Jurkat, Clone E6-1 (cell line): ENCODE results near the gene PRR14.
"Not testable (repeated sequence)": the region's sequence is repeated elsewhere in the genome, so short reads cannot be mapped to it uniquely, and the experiment has no call there.

Experiments used
- DNase-seq: peaks from one replicate; pipeline ENCODE4 v3.0.0-alpha.2; 2011; ENCODE audit warnings: low read depth, low spot score
- H3K4me3 ChIP-seq: 2 replicates; pipeline ENCODE4 v1.5.1; 2011; ENCODE audit warnings: mild to moderate bottlenecking, low read length, control low read depth, moderate library complexity

PRR14 gene

GRCh38 chr16:30669903-30670824 lies 19.4 kb downstream of the PRR14 start:
- no peak overlapping the region for H3K4me3 ChIP-seq
- DNase-seq: no peak

GRCh38 chr16:30675143-30675542 lies 24.4 kb downstream of the PRR14 start:
- no peak overlapping the region for H3K4me3 ChIP-seq
- no peak for DNase-seq

GRCh38 chr16:30677931-30678585 lies 27.3 kb downstream of the PRR14 start:
- no peak overlapping the region for H3K4me3 ChIP-seq
- DNase-seq: no peak

- H3K4me3 ChIP-seq: no peak overlapping the region
Observed at GRCh38 chr16:30678586-30678970, 27.8 kb downstream of the PRR14 start.

DNA sequence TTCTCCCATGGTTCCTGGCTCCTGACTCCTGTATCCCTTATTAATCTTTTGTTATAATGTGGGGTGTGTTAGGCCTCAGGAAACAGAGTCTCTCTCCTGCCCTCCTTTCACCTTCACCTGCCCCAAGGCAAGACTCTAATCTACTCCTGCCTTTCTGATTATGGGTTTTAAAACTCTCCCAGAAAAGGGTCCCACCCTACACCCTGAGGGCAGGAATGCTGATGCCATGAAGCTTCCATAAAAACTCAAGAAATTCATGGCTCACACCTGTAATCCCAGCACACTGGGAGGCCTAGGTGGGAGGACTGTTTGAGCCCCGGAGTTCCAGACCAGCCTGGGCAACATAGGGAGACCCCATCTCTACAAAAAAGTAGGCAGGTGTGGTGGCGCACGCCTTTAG lies 29.6 kb downstream of the PRR14 start:
- no peak overlapping the region for H3K4me3 ChIP-seq
- DNase-seq: no peak

More at GRCh38 chr16:30678586-30678970, 27.8 kb downstream of the PRR14 start:
- no peak for DNase-seq

- H3K4me3 ChIP-seq: no peak overlapping the region
- no peak for DNase-seq
Observed at GRCh38 chr16:30688701-30689100, 37.9 kb downstream of the PRR14 start.

DNA sequence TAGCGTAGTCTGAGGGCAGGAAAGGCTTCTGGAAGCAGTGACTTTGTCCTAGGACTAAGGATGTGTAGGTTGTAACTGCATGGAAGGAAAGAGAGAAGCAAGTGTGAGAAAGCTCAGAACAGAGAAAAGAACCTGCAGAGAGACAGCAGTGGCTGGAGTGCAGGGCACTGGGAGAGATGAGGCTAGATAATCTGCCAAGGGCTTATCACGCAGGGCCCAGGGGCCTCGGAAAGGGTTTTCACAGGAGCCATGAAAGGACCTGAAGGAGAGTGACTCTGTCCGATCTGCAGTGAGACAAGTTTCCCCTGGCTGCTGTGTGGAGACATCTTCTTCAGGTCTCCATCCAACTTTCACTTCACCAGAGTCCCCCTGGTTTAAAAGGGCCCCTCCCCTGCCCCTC lies 41.1 kb downstream of the PRR14 start:
- no peak for DNase-seq
- no peak overlapping the region for H3K4me3 ChIP-seq

- DNase-seq: no peak
Observed at GRCh38 chr16:30692396-30693064, 41.8 kb downstream of the PRR14 start.

DNA sequence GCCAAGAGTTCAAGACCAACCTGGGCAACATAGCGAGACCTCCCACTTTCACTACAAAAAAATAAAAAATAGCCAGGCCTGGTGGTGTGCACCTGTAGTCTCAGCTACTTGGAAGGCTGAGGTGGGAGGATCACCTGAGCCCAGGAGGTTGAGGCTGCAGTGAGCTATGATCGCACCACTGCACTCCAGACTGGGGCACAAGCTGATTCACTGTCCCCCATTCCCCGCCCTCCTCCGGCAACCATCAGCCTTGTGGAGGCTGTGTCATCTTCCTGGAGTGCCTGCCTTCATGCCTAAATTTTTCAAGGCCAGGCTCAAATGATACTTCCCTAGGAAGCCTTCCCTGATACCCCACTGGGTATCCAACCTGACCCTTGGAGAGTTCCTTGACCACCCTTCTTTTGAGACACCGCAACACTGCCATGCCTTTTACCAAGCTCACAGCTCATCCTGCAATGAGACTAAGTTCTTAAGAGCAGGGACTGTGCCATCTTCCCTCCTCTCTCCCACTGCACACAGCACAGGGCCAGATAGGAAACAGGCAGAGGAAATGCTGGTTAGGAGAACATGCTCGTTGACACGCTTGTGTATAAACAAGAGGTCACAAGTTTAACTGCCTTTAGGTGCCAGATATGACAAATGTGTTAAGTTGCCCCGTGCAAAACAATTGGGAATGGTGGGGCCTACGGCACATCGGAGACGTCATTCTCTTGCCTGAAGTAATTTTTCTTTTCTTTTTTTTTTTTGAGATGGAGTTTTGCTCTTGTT lies 44.4 kb downstream of the PRR14 start:
- no peak overlapping the region for H3K4me3 ChIP-seq
- DNase-seq: no peak

More at GRCh38 chr16:30692396-30693064, 41.8 kb downstream of the PRR14 start:
- no peak overlapping the region for H3K4me3 ChIP-seq

GRCh38 chr16:30696646-30697045 lies 45.9 kb downstream of the PRR14 start:
- DNase-seq, H3K4me3 ChIP-seq: not testable (repeated sequence)

DNA sequence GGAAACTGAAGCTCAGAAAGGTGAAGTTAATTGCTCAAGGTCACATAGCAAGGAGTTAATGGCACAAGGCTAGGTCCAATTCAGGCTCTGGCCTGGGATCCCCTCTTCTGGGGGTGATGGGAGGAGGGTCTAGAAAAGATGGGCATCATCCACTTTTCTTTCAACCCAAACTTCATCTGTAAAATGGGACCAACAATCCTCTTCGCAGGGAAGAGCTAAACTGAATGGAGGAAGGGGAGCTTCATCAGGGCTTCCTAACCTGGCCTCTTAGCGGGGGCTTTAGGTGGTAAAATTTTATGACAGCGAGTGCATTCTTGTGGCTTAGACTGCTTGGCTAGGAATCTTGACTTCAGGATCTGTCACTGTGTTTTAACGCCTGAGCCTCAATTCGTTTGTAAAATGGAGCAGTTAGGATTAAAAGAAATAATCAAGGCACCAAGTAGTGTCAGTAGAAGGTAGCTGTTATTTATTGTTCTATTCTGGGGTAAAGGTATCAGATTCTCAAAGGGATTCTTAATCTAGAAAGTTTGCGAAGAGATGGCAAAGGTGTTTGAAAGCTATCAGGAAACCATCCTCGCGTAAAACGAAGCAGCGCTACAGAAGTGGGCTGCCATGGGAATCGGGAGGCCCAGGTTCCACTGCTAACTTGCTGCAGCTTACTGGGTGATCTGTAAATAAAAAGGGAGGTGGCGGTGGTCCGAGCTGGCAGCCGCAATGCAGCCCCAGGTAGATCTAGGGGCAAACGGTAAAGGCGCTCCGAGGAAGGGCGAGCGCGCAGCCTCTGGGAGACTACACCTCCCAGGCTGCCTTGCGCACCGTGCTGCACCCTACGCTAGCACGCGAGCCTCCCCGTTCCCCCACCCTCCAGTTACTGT lies 46.7 kb downstream of the PRR14 start:
- no peak for DNase-seq
- peak overlapping the region; percentile 92 for H3K4me3 ChIP-seq

DNA sequence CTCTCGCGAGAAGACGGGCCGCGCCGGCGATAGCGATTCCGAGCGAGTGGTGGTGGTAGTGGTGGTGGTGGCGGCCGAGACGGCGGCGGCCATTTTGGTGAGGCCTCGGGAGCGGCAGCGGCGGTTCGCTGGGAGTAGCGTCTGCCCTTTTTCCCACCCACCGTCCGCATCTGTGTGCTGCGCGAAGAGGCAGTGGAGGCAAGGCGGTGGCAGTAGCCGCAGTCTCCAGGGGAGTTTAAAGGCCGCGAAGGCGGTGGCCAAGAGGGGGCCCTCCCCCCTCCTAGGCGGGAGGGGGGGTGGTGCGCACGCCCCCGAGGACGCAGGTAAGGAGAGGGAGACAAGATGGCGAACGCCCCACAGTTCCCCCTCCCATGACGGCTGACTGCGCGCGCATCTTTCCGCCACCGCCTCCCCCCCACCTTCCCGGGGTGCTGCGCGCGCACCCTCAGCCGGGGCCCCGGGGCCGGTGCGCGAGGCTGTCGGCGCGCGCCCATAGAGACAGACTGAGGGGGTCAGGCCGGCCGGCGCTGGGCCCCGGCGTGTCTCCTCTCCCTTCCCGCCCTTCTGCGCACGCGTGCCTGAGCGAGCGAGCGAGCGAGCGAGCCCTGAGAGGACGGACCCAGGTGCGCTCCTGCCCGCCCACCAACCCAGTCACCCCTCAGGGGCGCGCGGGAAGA lies 47.5 kb downstream of the PRR14 start:
- peak overlapping the region; percentile 92 for H3K4me3 ChIP-seq

GRCh38 chr16:30698816-30699614 lies 48.3 kb downstream of the PRR14 start, which contains the start of gene SRCAP:
Gene SRCAP, plus strand, starts transcription at chr16:30699171. Its CDS starts 1,654 bp downstream, at chr16:30700825.
- H3K4me3 ChIP-seq: peak within 1 kb of the TSS; percentile 92
- peak; percentile 78 for DNase-seq

More for the DNA sequence above, 47.5 kb downstream of the PRR14 start:
- peak; percentile 96 for DNase-seq

DNA sequence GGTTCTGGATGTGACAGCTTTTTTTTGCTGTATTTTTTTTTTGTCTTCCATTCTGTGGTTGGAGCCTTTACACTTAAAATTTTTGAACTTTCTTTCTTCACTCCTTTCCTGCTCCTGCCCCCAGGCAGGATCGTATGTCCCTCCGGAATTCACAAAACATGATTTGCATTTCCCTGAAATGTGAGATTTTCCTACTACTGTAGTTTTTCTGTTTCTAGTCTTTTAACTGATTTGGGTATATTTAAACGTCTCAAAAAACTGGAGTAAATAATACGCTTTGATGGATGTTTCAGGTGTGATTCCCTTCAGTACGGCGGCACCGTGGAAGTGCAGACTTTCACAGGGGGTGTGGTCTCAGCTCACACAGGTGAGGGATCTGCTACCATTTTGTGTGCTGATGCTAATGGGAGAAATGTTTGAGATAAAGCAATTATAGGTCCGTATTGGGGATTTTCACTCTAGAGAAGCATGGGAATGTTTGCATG lies 48.9 kb downstream of the PRR14 start:
- no peak for DNase-seq
- H3K4me3 ChIP-seq: peak overlapping the region; percentile 92

DNA sequence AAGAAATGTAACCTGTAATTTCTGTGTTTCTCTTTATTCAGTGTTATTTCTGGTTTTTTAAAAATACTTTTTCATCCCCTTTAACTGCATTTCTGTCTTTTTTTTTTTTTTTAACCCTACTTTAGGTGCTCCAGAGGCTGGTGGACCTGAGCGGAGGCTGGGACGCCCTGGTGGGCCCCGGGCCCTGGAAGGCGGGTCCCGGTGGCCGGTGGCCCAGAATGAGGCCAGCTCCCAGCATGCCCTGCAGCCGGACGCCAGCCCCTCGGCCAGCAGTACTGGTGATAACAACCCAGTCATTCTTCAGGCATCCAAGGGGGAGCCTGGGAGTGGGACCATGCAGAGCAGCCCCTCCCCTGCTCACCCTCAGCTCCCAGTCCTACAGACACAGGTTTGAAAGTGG lies 49.7 kb downstream of the PRR14 start:
- no peak for DNase-seq
- no peak overlapping the region for H3K4me3 ChIP-seq

GRCh38 chr16:30700971-30701370 lies 50.2 kb downstream of the PRR14 start:
- no peak for DNase-seq
- no peak overlapping the region for H3K4me3 ChIP-seq

- not testable (repeated sequence) for DNase-seq, H3K4me3 ChIP-seq
Observed at GRCh38 chr16:30703071-30703470, 52.3 kb downstream of the PRR14 start.
